H1 (cell line): ENCODE results near the gene TGFBRAP1. TPM values are rescaled to one million over a fixed set of nuclear protein-coding genes. Genes with fewer than 3 reads are reported as not detected.

Experiments
- CTCF ChIA-PET: fragments of 300-600 bp; sonication (Branson Sonifier 250); formaldehyde crosslinking; loops from one replicate; lab custom pipeline; 2021; ENCODE audit not compliant: partially characterized antibody; lab: Charles Lee
- POLR2A ChIA-PET: fragments of 300-600 bp; sonication (Branson Sonifier 250); formaldehyde crosslinking; loops from one replicate; lab custom pipeline; 2021; ENCODE audit warnings: inconsistent platforms; ENCODE audit not compliant: partially characterized antibody; lab: Charles Lee
- DNase-seq, 2 experiments: peaks; one replicate each; pipeline versions ENCODE4 v3.0.0 to v3.0.0-alpha.2; 2010 to 2022; ENCODE audit warnings: low spot score in 2 of 2, low read depth in 1 of 2, mixed read lengths in 1 of 2
- FAIRE-seq: peaks from 2 replicates; lab custom pipeline; 2011; peaks lifted over from hg19 to GRCh38; lab: Jason Lieb, UNC
- H2AFZ ChIP-seq: 2 replicates; pipeline ENCODE4 v1.8.1; 2012; ENCODE audit warnings: low read length, inconsistent platforms
- H2AK5ac ChIP-seq: 2 replicates; pipeline ENCODE4 v1.6.1; 2013; ENCODE audit warnings: low read depth, low read length
- H2BK120ac ChIP-seq: replicated peaks from 2 replicates; pipeline ENCODE3; 2013; ENCODE audit warnings: low read depth, low read length, inconsistent platforms
- H2BK12ac ChIP-seq: 2 replicates; pipeline ENCODE4 v1.6.1; 2013; ENCODE audit warnings: low read depth, low read length
- H2BK15ac ChIP-seq: 2 replicates; pipeline ENCODE4 v1.6.1; 2013; ENCODE audit warnings: low read length
- H2BK20ac ChIP-seq: 2 replicates; pipeline ENCODE4 v1.6.1; 2013; ENCODE audit warnings: low read length
- H2BK5ac ChIP-seq: 2 replicates; pipeline ENCODE4 v1.6.1; 2013; ENCODE audit warnings: low read depth, low read length
- H3K14ac ChIP-seq: 2 replicates; pipeline ENCODE4 v1.6.1; 2013; ENCODE audit warnings: inconsistent platforms; ENCODE audit not compliant: insufficient read length
- H3K18ac ChIP-seq: 2 replicates; pipeline ENCODE4 v1.6.1; 2013; ENCODE audit warnings: low read length; ENCODE audit errors: extremely low read depth
- H3K23ac ChIP-seq: 2 replicates; pipeline ENCODE4 v1.6.1; 2013; ENCODE audit warnings: inconsistent platforms; ENCODE audit not compliant: insufficient read length
- H3K23me2 ChIP-seq: 2 replicates; pipeline ENCODE4 v1.6.1; 2013; ENCODE audit warnings: low read depth, low read length
- H3K27ac ChIP-seq: 2 replicates; pipeline ENCODE4 v1.6.1; 2011; ENCODE audit warnings: low read depth, low read length, inconsistent platforms
- H3K27me3 ChIP-seq, 4 experiments: replicated peaks in 1 of 4; 1 replicate in 1 of 4; 2 replicates in 3 of 4; pipeline versions ENCODE4 v1.6.1 to v1.8.1; 2011 to 2013; ENCODE audit warnings: low read length in 3 of 4, mild to moderate bottlenecking in 3 of 4, inconsistent platforms in 2 of 4, mixed read lengths in 2 of 4, moderate library complexity in 1 of 4; ENCODE audit not compliant: control insufficient read depth in 3 of 4, insufficient read depth in 3 of 4; ENCODE audit errors: extremely low read depth in 1 of 4
- H3K36me3 ChIP-seq, 4 experiments: 2 replicates each; pipeline versions ENCODE4 v1.6.1 to v1.8.1; 2011 to 2013; ENCODE audit warnings: mild to moderate bottlenecking in 4 of 4, low read length in 3 of 4, moderate library complexity in 2 of 4, control low read depth in 1 of 4, inconsistent platforms in 1 of 4; ENCODE audit not compliant: insufficient read depth in 4 of 4, control insufficient read depth in 2 of 4
- H3K4ac ChIP-seq: replicated peaks from 2 replicates; pipeline ENCODE3; 2013; ENCODE audit warnings: low read length, low read depth, mixed read lengths, inconsistent platforms; ENCODE audit not compliant: insufficient read length
- H3K4me1 ChIP-seq, 4 experiments: replicated peaks in 1 of 4; 1 replicate in 1 of 4; 2 replicates in 3 of 4; pipeline versions ENCODE4 v1.6.1 to v1.8.1; 2011 to 2013; ENCODE audit warnings: low read length in 3 of 4, inconsistent platforms in 2 of 4, mixed read lengths in 1 of 4; ENCODE audit not compliant: insufficient read depth in 4 of 4, control insufficient read depth in 3 of 4
- H3K4me2 ChIP-seq, 2 experiments: 2 replicates each; pipeline versions ENCODE4 v1.6.1 to v1.8.1; 2011 to 2013; ENCODE audit warnings: low read depth in 2 of 2, low read length in 2 of 2, control low read depth in 1 of 2, inconsistent platforms in 1 of 2, mild to moderate bottlenecking in 1 of 2; ENCODE audit not compliant: insufficient read depth in 1 of 2
- H3K4me3 ChIP-seq, 4 experiments: fragments of 200-600, 300-600 bp in 1 of 4; sonication (generic), shearing (Covaris generic), sonication (Bioruptor Twin) in 1 of 4; 2 replicates each; pipeline versions ENCODE4 v1.5.1 to v1.8.1; 2011 to 2016; ENCODE audit warnings: low read length in 4 of 4, low read depth in 3 of 4, control low read depth in 2 of 4, inconsistent platforms in 2 of 4, mild to moderate bottlenecking in 2 of 4, mixed read lengths in 1 of 4, moderate library complexity in 1 of 4; ENCODE audit not compliant: insufficient read depth in 2 of 4; ENCODE audit errors: extremely low read depth in 1 of 4
- H3K56ac ChIP-seq: replicated peaks from 2 replicates; pipeline ENCODE3; 2013; ENCODE audit warnings: low read depth, mild to moderate bottlenecking, mixed read lengths, low read length, inconsistent platforms; ENCODE audit not compliant: insufficient read length
- H3K79me1 ChIP-seq: 2 replicates; pipeline ENCODE4 v1.6.1; 2013; ENCODE audit warnings: low read depth, low read length, control low read depth
- H3K79me2 ChIP-seq, 2 experiments: 2 replicates each; pipeline versions ENCODE4 v1.6.1 to v1.8.1; 2012 to 2013; ENCODE audit warnings: low read length in 2 of 2, mild to moderate bottlenecking in 2 of 2, inconsistent platforms in 1 of 2; ENCODE audit not compliant: insufficient read depth in 2 of 2, control insufficient read depth in 1 of 2
- H3K9ac ChIP-seq, 4 experiments: replicated peaks in 1 of 4; 1 replicate in 1 of 4; 2 replicates in 3 of 4; pipeline versions ENCODE4 v1.6.1 to v1.8.1; 2011 to 2013; ENCODE audit warnings: low read depth in 3 of 4, low read length in 3 of 4, control low read depth in 2 of 4, mild to moderate bottlenecking in 2 of 4, moderate library complexity in 2 of 4, inconsistent platforms in 1 of 4; ENCODE audit errors: extremely low read depth in 1 of 4
- H3K9me3 ChIP-seq, 2 experiments: 2 replicates each; pipeline versions ENCODE4 v1.6.1 to v1.8.1; 2012 to 2013; ENCODE audit warnings: mild to moderate bottlenecking in 2 of 2, moderate library complexity in 2 of 2, control low read depth in 1 of 2, inconsistent platforms in 1 of 2, low read depth in 1 of 2, low read length in 1 of 2, mixed read lengths in 1 of 2; ENCODE audit not compliant: insufficient read depth in 2 of 2
- H4K20me1 ChIP-seq, 2 experiments: replicated peaks in 1 of 2; 2 replicates each; pipeline versions ENCODE3 to v1.8.1; 2011 to 2013; ENCODE audit warnings: inconsistent platforms in 2 of 2, low read length in 2 of 2, mild to moderate bottlenecking in 1 of 2; ENCODE audit not compliant: insufficient read depth in 2 of 2, control insufficient read depth in 1 of 2
- H4K5ac ChIP-seq: 2 replicates; pipeline ENCODE4 v1.6.1; 2013; ENCODE audit warnings: low read length, low read depth, mixed read lengths, inconsistent platforms; ENCODE audit not compliant: insufficient read length
- H4K8ac ChIP-seq: 2 replicates; pipeline ENCODE4 v1.8.0; 2013; ENCODE audit warnings: mild to moderate bottlenecking, moderate library complexity, low read length, inconsistent platforms; ENCODE audit not compliant: insufficient read depth; ENCODE audit errors: extremely low read depth
- H4K91ac ChIP-seq: replicated peaks from 2 replicates; pipeline ENCODE3; 2013; ENCODE audit warnings: low read length, mixed read lengths, inconsistent platforms; ENCODE audit not compliant: insufficient read length
- FOSL1 ChIP-seq: IDR thresholded peaks from 2 replicates; pipeline ENCODE4 v1.6.1; 2011; ENCODE audit warnings: mild to moderate bottlenecking, low read depth, low read length, moderate library complexity; ENCODE audit not compliant: insufficient read depth
- WGBS, 2 experiments: shearing (Covaris generic) in 1 of 2; methylation state at CpG; one replicate each; pipeline versions ENCODE4 v1.1.6 to v1.1.7; 2013 to 2015; ENCODE audit warnings: low lambda C conversion rate in 2 of 2, mixed read lengths in 2 of 2, inconsistent platforms in 1 of 2, low coverage in 1 of 2, missing lambda C conversion rate in 1 of 2; ENCODE audit not compliant: insufficient replicate concordance in 2 of 2, insufficient coverage in 1 of 2, insufficient read length in 1 of 2; ENCODE audit errors: extremely low coverage in 1 of 2, missing lambda C conversion rate in 1 of 2; 5-methylcytosine and 5-hydroxymethylcytosine counted together
- polyA plus RNA-seq, 7 experiments: library from polyadenylated mRNA; depleted of rRNA in 3 of 7; stranded (reverse) in 5 of 7; unstranded in 2 of 7; fragments of >200 nt in 5 of 7; fragments of 200-250 nt in 2 of 7; gene quantifications; 1 replicate in 5 of 7; 2 replicates in 1 of 7; 4 replicates in 1 of 7; pipeline versions ENCODE4 v1.2.1 to v1.2.3, GENCODE V29; 2011 to 2013; ENCODE audit warnings: missing spikeins in 2 of 7, mixed read lengths in 2 of 7
- total RNA-seq: library from RNA; stranded (reverse); fragmentation: NEBNext Ultra II Directional; extraction: Animal tissue kit (Norgen Biotek cat#: 25700); gene quantifications from 2 replicates; pipeline ENCODE4 v1.2.1, GENCODE V29; 2021
- TF ChIP-seq, protein P1 (sequence below), 3 experiments: IDR thresholded peaks; 1 replicate in 2 of 3; 2 replicates in 1 of 3; pipeline versions ENCODE4 v1.5.1 to v1.6.1; 2011; ENCODE audit warnings: low read length in 3 of 3, mild to moderate bottlenecking in 3 of 3, inconsistent platforms in 2 of 3, low read depth in 1 of 3, moderate library complexity in 1 of 3; ENCODE audit not compliant: insufficient read depth in 1 of 3; ENCODE audit errors: control extremely low read depth in 1 of 3

Gene TGFBRAP1
- total and polyA plus RNA-seq, 2 of the 8 experiments (the other 6 are each of a cell fraction or from before 2014, with no cell fraction given), result 11.2 to 20.2 TPM

DNA sequence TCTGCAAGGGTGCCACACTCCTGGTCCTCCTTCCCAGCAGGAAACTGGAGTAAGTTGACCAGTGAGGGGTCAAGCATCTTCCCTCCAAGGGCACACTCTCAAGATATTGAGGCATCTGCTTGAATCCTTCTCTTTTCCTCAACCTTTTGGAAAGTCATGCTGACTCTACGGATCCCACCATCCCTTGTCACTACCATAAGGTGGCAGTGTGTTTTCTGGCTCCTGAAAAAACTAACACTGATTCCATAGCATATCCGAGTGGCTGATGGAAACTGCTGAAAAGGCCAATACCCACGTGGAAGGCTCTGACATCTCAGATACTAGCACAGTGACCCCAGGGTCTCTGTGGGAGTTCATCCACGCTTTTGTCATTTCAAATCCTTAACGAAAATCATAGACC, 50.9 kb downstream of the TGFBRAP1 start:
- FAIRE-seq, result no peak
- POLR2A ChIA-PET, result no interaction called here
- Histone ChIP-seq H2BK20ac (no peak overlapping the region), H4K5ac (no peak overlapping the region), H3K27ac (no peak overlapping the region), H3K4ac (no peak overlapping the region), H4K20me1 (peaks cover 0 to 4% of the 10 kb centered on the region in 2 experiments), H3K79me1 (no peaks in the 10 kb centered on the region), H3K4me1 (no peaks in the 10 kb centered on the region), H2BK15ac (no peak overlapping the region), H3K18ac (no peak overlapping the region), H2BK120ac (no peak overlapping the region), H3K9ac (no peak overlapping the region), H3K27me3 (no peaks in the 10 kb centered on the region), H2BK12ac (no peak overlapping the region), H4K91ac (no peak overlapping the region), H3K14ac (no peak overlapping the region), H2AK5ac (no peak overlapping the region), H3K23ac (no peak overlapping the region), H3K79me2 (no peaks in the 10 kb centered on the region), H3K4me2 (no peak overlapping the region), H3K23me2 (no peaks in the 10 kb centered on the region), H3K56ac (no peak overlapping the region), H4K8ac (no peak overlapping the region), H3K4me3 (no peak overlapping the region), H3K9me3 (no peaks in the 10 kb centered on the region), H3K36me3 (peaks cover 5 to 24% (median 10%) of the 10 kb centered on the region in 4 experiments; a peak in 5 of 8 replicates), H2BK5ac (no peak overlapping the region), H2AFZ (no peak overlapping the region)
- CTCF ChIA-PET, result interaction anchor here (0.7 to 2.9 kb wide), 15 partner anchors 9 to 168 kb away, joined by 3 to 17 read pairs (median 4); partner anchors contain the start of gene GPR45
- 75% methylated on average over 5 of the region's 5 CpGs; no CpG with 5 or more reads in 1 of the 2 experiments for WGBS, 2 experiments
- DNase-seq, result no peak
- TF ChIP-seq, protein P1, sequence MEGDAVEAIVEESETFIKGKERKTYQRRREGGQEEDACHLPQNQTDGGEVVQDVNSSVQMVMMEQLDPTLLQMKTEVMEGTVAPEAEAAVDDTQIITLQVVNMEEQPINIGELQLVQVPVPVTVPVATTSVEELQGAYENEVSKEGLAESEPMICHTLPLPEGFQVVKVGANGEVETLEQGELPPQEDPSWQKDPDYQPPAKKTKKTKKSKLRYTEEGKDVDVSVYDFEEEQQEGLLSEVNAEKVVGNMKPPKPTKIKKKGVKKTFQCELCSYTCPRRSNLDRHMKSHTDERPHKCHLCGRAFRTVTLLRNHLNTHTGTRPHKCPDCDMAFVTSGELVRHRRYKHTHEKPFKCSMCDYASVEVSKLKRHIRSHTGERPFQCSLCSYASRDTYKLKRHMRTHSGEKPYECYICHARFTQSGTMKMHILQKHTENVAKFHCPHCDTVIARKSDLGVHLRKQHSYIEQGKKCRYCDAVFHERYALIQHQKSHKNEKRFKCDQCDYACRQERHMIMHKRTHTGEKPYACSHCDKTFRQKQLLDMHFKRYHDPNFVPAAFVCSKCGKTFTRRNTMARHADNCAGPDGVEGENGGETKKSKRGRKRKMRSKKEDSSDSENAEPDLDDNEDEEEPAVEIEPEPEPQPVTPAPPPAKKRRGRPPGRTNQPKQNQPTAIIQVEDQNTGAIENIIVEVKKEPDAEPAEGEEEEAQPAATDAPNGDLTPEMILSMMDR (IDR thresholded peaks at IDR 0.05; ENCODE audit: control extremely low read depth in 1 of 3, insufficient read depth in 1 of 3, low read depth in 1 of 3, low read length in 3 of 3), result peak in 1 of 3 experiments; percentile 39; a peak in 1 of 4 replicates
- no peak for TF ChIP-seq FOSL1
